ENCODE data around the gene KPNA2.
"Not testable (repeated sequence)": the region's sequence is repeated elsewhere in the genome, so short reads cannot be mapped to it uniquely, and the experiment has no call there.

Gene KPNA2

GRCh38 chr17:68061512-68062313, 26.2 kb downstream of the KPNA2 start:
- no peak for DNase-seq

- not testable (repeated sequence) for DNase-seq
Measured at GRCh38 chr17:68065366-68065765, 29.8 kb downstream of the KPNA2 start.

GRCh38 chr17:68068512-68068911, 33.0 kb downstream of the KPNA2 start:
- not testable (repeated sequence) for DNase-seq

- DNase-seq, result not testable (repeated sequence)
Measured at GRCh38 chr17:68070582-68071444, 35.3 kb downstream of the KPNA2 start.

GRCh38 chr17:68074279-68074678, 38.7 kb downstream of the KPNA2 start:
- no peak for DNase-seq

GRCh38 chr17:68075953-68076607, 40.5 kb downstream of the KPNA2 start:
- DNase-seq, result not testable (repeated sequence)

- not testable (repeated sequence) for DNase-seq
Measured at GRCh38 chr17:68077498-68077897, 42.0 kb downstream of the KPNA2 start.

GRCh38 chr17:68080411-68081150, 45.0 kb downstream of the KPNA2 start:
- no peak for DNase-seq

GRCh38 chr17:68081305-68082265, 46.0 kb downstream of the KPNA2 start:
- not testable (repeated sequence) for DNase-seq

GRCh38 chr17:68085771-68086381, 50.3 kb downstream of the KPNA2 start:
- DNase-seq, result no peak

GRCh38 chr17:68086666-68087065, 51.1 kb downstream of the KPNA2 start:
- not testable (repeated sequence) for DNase-seq

GRCh38 chr17:68087131-68087623, 51.6 kb downstream of the KPNA2 start:
- DNase-seq, result not testable (repeated sequence)

- no peak for DNase-seq
Measured at GRCh38 chr17:68087851-68088250, 52.3 kb downstream of the KPNA2 start.

GRCh38 chr17:68089881-68090280, 54.3 kb downstream of the KPNA2 start:
- DNase-seq, result no peak

GRCh38 chr17:68094481-68095078, 59.0 kb downstream of the KPNA2 start:
- no peak for DNase-seq

GRCh38 chr17:68095205-68095811, 59.8 kb downstream of the KPNA2 start:
- DNase-seq, result no peak

GRCh38 chr17:68096111-68096510, 60.6 kb downstream of the KPNA2 start:
- no peak for DNase-seq

Data from kidney glomerular epithelial cell (primary cell).